NCI-H128 (cell line): ENCODE data around the gene MGAT5.

Experiments
- DNase-seq: peaks from one replicate; lab custom pipeline; 2025; ENCODE audit not compliant: unreplicated experiment; lab: John Stamatoyannopoulos, UW

The MGAT5 gene

DNA sequence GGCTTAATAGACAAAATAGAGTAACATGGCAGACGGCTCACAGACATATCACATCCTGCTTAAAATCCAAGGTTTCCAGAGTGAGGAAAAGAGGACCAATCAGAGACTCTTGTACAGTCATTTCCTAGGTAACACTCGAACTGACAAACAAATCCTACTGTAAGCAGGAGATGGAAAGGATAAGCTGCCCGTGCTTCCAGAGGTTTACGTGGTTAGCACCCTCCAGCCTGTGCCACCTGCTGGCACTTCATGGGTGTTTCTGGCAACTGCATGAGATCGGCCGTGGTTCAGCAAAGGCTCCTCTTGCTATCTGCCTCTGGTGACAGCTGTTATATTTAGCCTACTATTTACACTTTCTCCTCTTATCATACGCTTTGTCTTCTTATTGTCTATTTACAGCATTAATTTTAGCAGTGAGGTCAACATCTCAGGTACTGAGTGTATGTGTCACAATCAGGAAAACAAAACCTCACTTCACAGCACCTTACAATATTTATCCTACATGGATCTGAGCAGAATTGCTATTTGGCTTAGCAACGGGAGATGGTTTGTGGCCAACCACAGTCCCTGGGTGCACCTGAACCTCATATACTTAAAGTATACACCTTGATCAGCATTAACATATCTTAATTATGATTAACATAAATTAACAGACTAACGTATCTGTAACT, 238.0 kb downstream of the MGAT5 start:
- DNase-seq: peak; percentile 2

DNA sequence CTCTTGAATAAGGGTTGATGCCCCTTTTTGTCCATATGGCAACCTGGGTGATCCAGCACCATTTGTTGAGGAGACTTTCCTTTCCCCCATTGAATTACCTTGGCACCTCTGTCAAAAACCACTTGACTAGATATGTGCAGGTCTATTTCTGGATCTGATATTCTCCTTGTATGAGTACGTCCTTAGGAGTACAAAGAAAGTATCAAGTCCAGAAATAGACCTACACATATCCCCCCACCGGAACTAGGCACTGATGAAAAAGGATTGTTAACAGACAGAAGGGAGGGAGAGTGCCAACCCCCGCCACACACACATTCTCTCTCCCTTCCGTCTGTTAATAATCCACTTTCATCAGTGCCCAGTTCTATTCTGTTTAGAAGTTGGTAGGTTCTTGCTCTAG, 239.9 kb downstream of the MGAT5 start:
- no peak for DNase-seq

DNA sequence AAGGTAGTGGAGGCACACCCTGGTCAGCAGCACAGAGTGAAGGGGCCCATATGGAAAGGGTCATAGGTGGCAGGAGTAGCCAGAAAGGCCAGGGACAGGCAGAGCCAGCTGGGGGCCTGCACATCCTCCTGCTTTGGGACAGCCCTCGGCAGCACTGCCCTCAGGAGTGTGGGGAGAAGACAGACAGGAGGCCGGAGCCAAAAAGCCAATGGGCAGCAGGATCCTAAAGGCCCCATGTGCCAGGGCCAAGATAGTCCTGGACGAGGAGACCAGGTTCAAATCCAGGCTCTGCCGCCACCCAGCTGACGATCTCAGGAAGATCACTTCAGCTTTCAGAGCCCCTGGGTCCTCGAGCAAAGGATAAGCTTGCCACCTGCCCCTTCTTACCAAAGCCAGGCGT, 244.8 kb downstream of the MGAT5 start:
- no peak for DNase-seq

DNA sequence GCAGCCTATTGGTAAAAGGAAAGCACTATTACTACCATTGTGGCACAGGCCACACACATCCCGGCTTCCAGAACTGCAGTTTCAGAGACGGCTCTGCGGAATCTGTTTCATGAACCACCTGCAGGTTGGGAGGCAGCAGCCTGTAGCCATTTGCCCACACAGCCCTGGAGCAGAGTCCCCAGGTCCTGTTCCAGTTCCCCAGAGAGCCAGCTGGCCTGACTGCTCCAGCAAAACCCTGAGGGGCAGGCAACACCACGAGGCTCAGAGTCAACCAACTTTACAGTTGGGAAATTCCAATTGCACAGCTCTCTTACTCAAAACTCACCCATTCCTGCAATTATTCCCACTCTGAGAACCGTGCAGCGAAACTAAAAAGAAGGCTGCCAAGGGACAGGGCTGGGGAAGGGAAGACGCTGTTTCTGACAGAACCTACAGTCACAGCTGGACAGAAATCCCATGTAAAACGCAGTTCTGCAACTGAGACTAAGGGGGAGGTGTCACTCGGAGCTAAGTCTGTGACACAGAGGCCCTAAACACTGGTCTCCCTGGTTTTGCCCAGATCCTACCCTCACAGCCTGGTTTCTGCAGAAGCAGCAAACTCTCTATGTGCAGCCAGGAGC, 245.5 kb downstream of the MGAT5 start:
- no peak for DNase-seq

DNA sequence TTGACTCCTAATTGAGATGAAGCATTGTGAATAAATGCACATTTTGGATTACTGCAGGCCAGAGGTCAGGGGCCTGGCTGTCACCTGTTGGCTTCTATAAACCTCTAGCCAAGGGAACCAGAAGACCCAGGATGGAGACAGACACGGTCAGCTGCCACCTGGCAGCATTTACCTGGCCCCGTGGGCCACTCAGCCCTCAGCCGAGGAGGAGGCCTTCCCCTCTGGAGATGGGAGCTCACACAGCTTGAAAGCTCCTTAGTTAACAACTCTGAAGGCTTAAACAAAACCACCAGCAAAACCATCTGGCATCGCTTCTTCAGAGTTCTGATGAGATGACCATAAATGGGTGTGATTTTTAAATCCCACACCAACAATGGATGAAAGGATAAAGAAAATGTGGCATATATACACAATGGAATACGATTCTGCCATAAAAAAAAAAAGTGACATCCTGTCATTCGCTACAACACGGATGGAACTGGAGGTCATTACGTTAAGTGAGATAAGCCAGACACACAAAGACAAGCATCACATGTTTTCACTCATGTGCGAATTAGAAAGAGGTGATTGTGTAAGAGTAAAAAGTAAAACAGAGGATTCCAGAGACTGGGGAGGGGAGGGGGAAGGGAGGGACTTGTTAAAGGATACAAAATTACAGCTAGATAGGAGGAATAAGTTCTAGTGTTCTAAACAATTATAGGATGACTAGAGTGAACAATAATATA, 246.5 kb downstream of the MGAT5 start:
- no peak for DNase-seq

DNA sequence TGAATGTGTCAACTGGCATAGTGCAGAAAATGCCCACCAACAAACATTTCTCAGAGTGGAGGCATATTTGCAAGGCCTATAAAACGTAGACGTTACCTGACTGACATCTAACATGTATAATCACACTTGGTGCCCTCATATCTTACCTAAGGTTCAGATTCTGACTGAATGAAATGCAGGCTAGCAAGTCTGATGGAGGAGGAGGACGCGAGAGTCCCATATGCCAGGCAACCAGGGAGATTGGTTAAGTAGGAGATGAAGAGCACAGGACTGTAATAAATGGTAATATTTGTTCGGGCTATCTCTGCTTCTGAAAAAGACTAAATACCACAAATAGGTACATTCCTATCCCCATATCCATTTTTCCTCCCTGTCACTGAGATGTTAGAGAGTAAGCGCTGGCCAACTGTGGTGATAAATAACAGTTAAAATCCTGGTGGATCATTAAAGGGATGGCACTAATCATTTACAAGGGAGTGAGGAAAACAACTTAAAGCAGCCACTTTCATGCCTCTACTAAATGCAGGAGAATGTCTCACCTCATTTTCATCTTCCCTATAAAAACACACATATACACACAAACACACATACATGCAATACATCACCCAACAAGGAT, 247.7 kb downstream of the MGAT5 start:
- no peak for DNase-seq

DNA sequence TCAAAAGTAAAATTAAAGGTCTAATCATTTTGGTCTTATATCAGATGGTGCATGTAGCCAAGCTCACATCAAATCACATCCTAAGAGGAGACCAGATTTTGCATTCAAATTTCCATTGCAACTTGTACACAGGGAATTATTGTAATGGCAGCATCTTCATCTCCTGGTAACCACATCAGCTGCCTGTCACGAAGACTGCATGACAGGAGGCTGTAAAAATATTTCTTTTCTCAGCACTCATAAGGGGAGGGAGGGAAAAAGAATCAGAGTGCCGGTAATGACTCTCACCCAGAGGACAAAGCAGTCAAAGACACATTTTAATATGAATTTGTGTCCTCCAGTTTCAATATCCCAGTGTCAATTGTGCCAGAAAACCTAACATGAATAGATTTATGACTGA, 248.2 kb downstream of the MGAT5 start:
- no peak for DNase-seq
